ENCODE data around the gene DNLZ.

GRCh38 chr9:136312436-136312835 lies 51.1 kb downstream of the DNLZ start:
- no peak for TF ChIP-seq POLR2AphosphoS5 (IDR thresholded peaks at IDR 0.05)
- TF ChIP-seq CTCF (IDR thresholded peaks at IDR 0.05; ENCODE audit: poor library complexity, severe bottlenecking) = no peak

Measured in neural cell (in vitro differentiated cells).